ENCODE data around the gene ITIH5. TPM values are rescaled to one million over a fixed set of nuclear protein-coding genes. Genes with fewer than 3 reads are reported as not detected.

The ITIH5 gene
- polyA plus RNA-seq, 1 experiment, result 10.3 TPM

- no peak for DNase-seq (ENCODE audit: low read depth)
- TF ChIP-seq CTCF (IDR thresholded peaks at IDR 0.05; ENCODE audit: insufficient read depth, low read depth, low read length), result no peak
- no peaks in the 10 kb centered on the region for H3K36me3 ChIP-seq (ENCODE audit: control insufficient read depth, insufficient read depth, low read length)
- CTCF ChIA-PET, result interaction anchor here (4.8 kb wide), 1 partner anchor 76 kb away, joined by 18 read pairs; no protein-coding TSS in a partner anchor
- no peak overlapping the region for H3K4me3 ChIP-seq (ENCODE audit: low read depth, low read length)
- POLR2A ChIA-PET, result no interaction called here
- no peaks in the 10 kb centered on the region for H3K27me3 ChIP-seq (ENCODE audit: control insufficient read depth, insufficient read depth, low read length)
Observed at GRCh38 chr10:7610026-7610425, 56.7 kb downstream of the ITIH5 start.

DNA sequence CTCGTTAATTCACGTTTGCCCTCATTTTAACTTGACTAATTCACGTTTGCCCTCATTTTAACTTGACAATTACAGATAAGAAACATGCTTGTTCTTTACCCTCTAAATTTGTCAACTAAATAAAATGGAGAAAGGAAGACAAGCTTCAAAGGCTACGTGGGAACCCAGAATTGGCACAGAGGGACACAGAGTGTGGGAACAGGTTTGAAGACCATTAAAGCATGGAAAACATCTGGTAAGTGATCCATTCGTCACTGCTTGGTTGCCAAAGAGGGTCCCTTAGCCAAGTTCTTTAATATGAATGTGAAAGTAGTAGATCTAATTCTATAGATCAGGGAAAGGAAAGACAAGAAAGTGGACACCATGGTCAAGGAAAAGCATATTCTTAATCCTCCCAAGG is 57.2 kb downstream of the ITIH5 start:
- DNase-seq (ENCODE audit: low read depth), result no peak
- Histone ChIP-seq H3K4me3 (ENCODE audit: low read depth, low read length) (no peak overlapping the region), H3K36me3 (ENCODE audit: control insufficient read depth, insufficient read depth, low read length) (no peaks in the 10 kb centered on the region), H3K27me3 (ENCODE audit: control insufficient read depth, insufficient read depth, low read length) (no peaks in the 10 kb centered on the region)
- POLR2A ChIA-PET, result no interaction called here
- TF ChIP-seq CTCF (IDR thresholded peaks at IDR 0.05; ENCODE audit: insufficient read depth, low read depth, low read length), result no peak
- CTCF ChIA-PET, result interaction anchor here (4.8 kb wide), 1 partner anchor 77 kb away, joined by 18 read pairs; no protein-coding TSS in a partner anchor

DNA sequence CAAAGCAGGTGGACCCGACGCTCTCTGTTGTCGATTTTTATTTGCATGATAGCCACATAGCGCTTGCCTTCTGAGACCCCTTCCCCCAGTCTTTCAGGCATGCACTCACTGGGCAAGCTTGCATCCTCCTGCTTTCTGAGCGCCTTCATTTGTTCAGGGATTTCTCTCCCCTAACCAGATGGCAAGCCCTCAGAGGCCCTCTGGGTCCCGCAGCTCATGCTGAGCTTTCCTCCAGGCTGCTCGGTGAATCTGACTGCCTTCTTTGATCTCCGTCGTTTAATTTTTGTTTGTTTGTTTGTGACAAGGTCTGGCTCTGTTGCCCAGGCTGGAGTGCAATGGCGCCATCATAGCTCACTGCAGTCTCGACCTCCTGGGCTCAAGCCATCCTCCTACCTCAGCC is 58.8 kb downstream of the ITIH5 start:
- CTCF ChIA-PET, result interaction anchor here (4.8 kb wide), 1 partner anchor 79 kb away, joined by 18 read pairs; no protein-coding TSS in a partner anchor
- TF ChIP-seq CTCF (IDR thresholded peaks at IDR 0.05; ENCODE audit: insufficient read depth, low read depth, low read length), result no peak
- Histone ChIP-seq H3K4me3 (ENCODE audit: low read depth, low read length) (no peak overlapping the region), H3K36me3 (ENCODE audit: control insufficient read depth, insufficient read depth, low read length) (no peaks in the 10 kb centered on the region), H3K27me3 (ENCODE audit: control insufficient read depth, insufficient read depth, low read length) (no peaks in the 10 kb centered on the region)
- POLR2A ChIA-PET, result no interaction called here
- DNase-seq (ENCODE audit: low read depth), result no peak

GRCh38 chr10:7606951-7607404 is 59.8 kb downstream of the ITIH5 start:
- Histone ChIP-seq H3K27me3 (ENCODE audit: control insufficient read depth, insufficient read depth, low read length) (no peaks in the 10 kb centered on the region), H3K4me3 (ENCODE audit: low read depth, low read length) (no peak overlapping the region), H3K36me3 (ENCODE audit: control insufficient read depth, insufficient read depth, low read length) (no peaks in the 10 kb centered on the region)
- no peak for TF ChIP-seq CTCF (IDR thresholded peaks at IDR 0.05; ENCODE audit: insufficient read depth, low read depth, low read length)
- CTCF ChIA-PET, result interaction anchor here (1.2 kb wide), 1 partner anchor 77 kb away, joined by 3 read pairs; no protein-coding TSS in a partner anchor
- no peak for DNase-seq (ENCODE audit: low read depth)
- POLR2A ChIA-PET, result interaction anchor here (0.6 kb wide), 1 partner anchor 25 kb away, joined by 4 read pairs; no protein-coding TSS in a partner anchor

- Histone ChIP-seq H3K36me3 (ENCODE audit: control insufficient read depth, insufficient read depth, low read length) (no peaks in the 10 kb centered on the region), H3K27me3 (ENCODE audit: control insufficient read depth, insufficient read depth, low read length) (no peaks in the 10 kb centered on the region), H3K4me3 (ENCODE audit: low read depth, low read length) (no peak overlapping the region)
- no peak for TF ChIP-seq CTCF (IDR thresholded peaks at IDR 0.05; ENCODE audit: insufficient read depth, low read depth, low read length)
- ChIA-PET CTCF (interaction anchor here (0.6 to 1.2 kb wide), 2 partner anchors 76 to 80 kb away, joined by 3 read pairs; no protein-coding TSS in a partner anchor), POLR2A (no interaction called here)
- no peak for DNase-seq (ENCODE audit: low read depth)
Observed at GRCh38 chr10:7605565-7606295, 61.0 kb downstream of the ITIH5 start.

Measured in BJ (cell line).